Gastroesophageal sphincter (tissue), 4 donors: Measurements from ENCODE around the gene CCL13. TPM values are rescaled to one million over a fixed set of nuclear protein-coding genes. Genes with fewer than 3 reads are reported as not detected.

Experiments
- ATAC-seq: fragments of 150-250 bp; one replicate; pipeline ENCODE4 v1.9.1; 2016; ENCODE audit warnings: mild to moderate bottlenecking, moderate library complexity
- H3K27ac ChIP-seq, 4 donors: fragments of 200-600 bp; sonication (generic) in 3 of 4; 1 replicate in 3 of 4; 2 replicates in 1 of 4; pipeline ENCODE4 v1.5.1; 2016 to 2019
- H3K27me3 ChIP-seq: fragments of 200-600 bp; sonication (generic); one replicate; pipeline ENCODE4 v1.5.1; 2019
- H3K36me3 ChIP-seq, 2 donors: fragments of 200-600 bp; sonication (generic); one replicate each; pipeline ENCODE4 v1.5.1; 2019; ENCODE audit warnings: control low read depth in 1 of 2
- H3K4me1 ChIP-seq, 3 donors: fragments of 200-600 bp; sonication (generic); 1 replicate in 2 of 3; 2 replicates in 1 of 3; pipeline ENCODE4 v1.5.1; 2016 to 2019; ENCODE audit warnings: control low read depth in 2 of 3
- H3K4me3 ChIP-seq, 2 donors: fragments of 200-600 bp; sonication (generic); one replicate each; pipeline ENCODE4 v1.5.1; 2019; ENCODE audit warnings: mild to moderate bottlenecking in 1 of 2, moderate library complexity in 1 of 2
- H3K9me3 ChIP-seq, 3 donors: fragments of 200-600 bp; sonication (generic); one replicate each; pipeline ENCODE4 v1.5.1; 2017 to 2019; ENCODE audit warnings: control low read depth in 2 of 3
- CTCF ChIP-seq, 4 experiments: fragments of 200-600 bp in 2 of 4; fragments of 450-650 bp in 2 of 4; sonication (generic) in 1 of 4; IDR thresholded peaks; one replicate each; pipeline ENCODE4 v1.5.1; 2017 to 2019; ENCODE audit warnings: antibody characterized with exemption in 4 of 4, mild to moderate bottlenecking in 2 of 4, moderate library complexity in 2 of 4
- EP300 ChIP-seq: sonication (generic); formaldehyde crosslinking; IDR thresholded peaks from one replicate; pipeline ENCODE4 v1.6.1; 2017; ENCODE audit warnings: antibody characterized with exemption, mild to moderate bottlenecking
- POLR2A ChIP-seq, 2 donors: fragments of 450-650 bp; IDR thresholded peaks; one replicate each; pipeline ENCODE4 v1.6.1; 2017; ENCODE audit warnings: antibody characterized with exemption in 2 of 2, mild to moderate bottlenecking in 2 of 2, moderate library complexity in 1 of 2
- POLR2AphosphoS5 ChIP-seq: sonication (generic); formaldehyde crosslinking; IDR thresholded peaks from one replicate; pipeline ENCODE4 v1.6.1; 2017; ENCODE audit warnings: antibody characterized with exemption
- whole genome bisulfite sequencing, 2 donors: methylation state at CpG; one replicate each; pipeline ENCODE4 v1.1.5; 2018; ENCODE audit warnings: low coverage in 1 of 2; 5-methylcytosine and 5-hydroxymethylcytosine counted together
- total RNA-seq, 4 donors: library from RNA; depleted of rRNA; stranded (reverse); fragments of >200 nt; gene quantifications; one replicate each; pipeline ENCODE4 v1.1.0, GENCODE V29; 2016

CCL13 gene
- total RNA-seq, 4 donors from 2014 or later = 1.7 to 4.3 (median 2.3) TPM; not detected in 1

DNA sequence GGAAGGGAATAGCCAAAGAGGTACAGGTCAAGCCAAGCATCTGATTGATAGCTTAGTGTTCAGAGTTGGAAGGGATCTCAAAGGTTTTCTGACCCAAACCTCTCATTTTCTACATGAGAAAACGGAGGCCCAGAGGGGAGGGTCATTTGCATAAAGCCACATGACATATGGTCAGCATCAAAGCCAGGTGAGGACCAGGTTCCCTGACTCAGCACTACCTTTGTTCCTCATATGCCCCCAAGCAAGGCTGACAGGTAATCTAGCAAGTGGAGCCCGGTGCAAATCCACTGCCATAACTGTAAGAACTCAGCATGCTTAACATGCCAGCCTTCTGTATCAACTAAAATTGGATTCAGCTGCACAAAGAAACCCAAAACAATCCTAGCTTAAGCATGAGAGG is 35.0 kb downstream of the CCL13 start:
- no peak overlapping the region for H3K4me3 ChIP-seq
- no peaks in the 10 kb centered on the region for H3K36me3 ChIP-seq
- TF ChIP-seq POLR2AphosphoS5 = no peak
- no peak for TF ChIP-seq EP300
- no peak for TF ChIP-seq CTCF (IDR thresholded peaks at IDR 0.05)
- no peak for TF ChIP-seq POLR2A (IDR thresholded peaks at IDR 0.05)
- WGBS, 2 donors = 63% methylated on average over 1 of the region's 2 CpGs; no CpG with 5 or more reads in 1 of the 2 donors
- ATAC-seq = no peak
- H3K4me1 ChIP-seq = no peaks in the 10 kb centered on the region
- no peak overlapping the region for H3K27ac ChIP-seq
- H3K9me3 ChIP-seq = no peaks in the 10 kb centered on the region
- H3K27me3 ChIP-seq = peaks cover 9% of the 10 kb centered on the region

DNA sequence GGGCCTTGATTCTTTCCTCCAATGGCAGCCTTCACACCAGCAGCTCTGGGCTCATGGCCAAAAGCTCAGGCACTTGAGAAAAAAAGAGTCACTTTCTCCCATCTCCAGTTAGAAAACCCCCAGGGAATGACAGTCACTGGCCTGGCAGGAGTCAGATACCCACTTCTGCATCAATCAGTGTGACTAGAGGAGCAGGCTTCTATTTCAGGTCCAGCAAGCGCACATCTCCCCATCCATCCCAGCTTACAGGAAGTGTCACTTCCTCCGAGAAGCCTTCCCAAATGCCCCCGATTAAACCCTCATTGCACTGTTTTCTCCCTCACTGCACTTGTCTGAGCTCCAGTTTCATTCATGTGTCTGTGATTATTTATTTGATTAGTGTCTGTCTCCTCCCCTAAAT is 37.1 kb downstream of the CCL13 start:
- Histone ChIP-seq H3K9me3 (no peaks in the 10 kb centered on the region), H3K27ac (no peak overlapping the region), H3K4me1 (no peaks in the 10 kb centered on the region), H3K27me3 (peaks cover 5% of the 10 kb centered on the region), H3K4me3 (no peak overlapping the region), H3K36me3 (no peaks in the 10 kb centered on the region)
- ATAC-seq = no peak
- WGBS, 2 donors = 62 to 85% methylated on average over 3 of the region's 3 CpGs
- TF ChIP-seq EP300 (no peak), POLR2A (IDR thresholded peaks at IDR 0.05) (no peak), POLR2AphosphoS5 (no peak), CTCF (IDR thresholded peaks at IDR 0.05) (no peak)

DNA sequence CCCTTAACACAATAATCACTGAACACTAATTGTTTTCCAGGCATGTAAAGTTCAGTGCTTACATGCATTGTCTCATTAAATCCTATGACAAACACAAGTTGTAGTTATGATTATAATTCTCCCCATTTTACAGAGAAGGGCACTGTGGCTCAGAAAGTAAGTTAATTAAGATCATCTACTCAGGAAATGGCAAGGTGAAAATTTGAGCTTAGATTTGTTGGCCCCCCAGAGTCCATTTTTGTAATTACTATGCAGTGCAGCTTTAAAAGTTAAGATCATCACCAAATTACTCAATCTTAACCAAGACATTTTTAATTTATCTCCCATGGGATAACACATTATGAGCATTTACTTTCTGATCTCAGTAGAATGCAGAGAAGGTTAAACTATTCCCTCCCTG is 41.0 kb downstream of the CCL13 start:
- Histone ChIP-seq H3K4me1 (no peaks in the 10 kb centered on the region), H3K27me3 (peaks cover 12% of the 10 kb centered on the region), H3K9me3 (no peaks in the 10 kb centered on the region), H3K36me3 (no peaks in the 10 kb centered on the region), H3K4me3 (no peak overlapping the region), H3K27ac (no peak overlapping the region)
- no peak for ATAC-seq
- no peak for TF ChIP-seq CTCF (IDR thresholded peaks at IDR 0.05)
- TF ChIP-seq POLR2A (IDR thresholded peaks at IDR 0.05) = no peak
- TF ChIP-seq EP300 = no peak
- no peak for TF ChIP-seq POLR2AphosphoS5

- no peak for ATAC-seq
Observed at GRCh38 chr17:34398990-34399389, 42.7 kb downstream of the CCL13 start.

More at GRCh38 chr17:34398990-34399389, 42.7 kb downstream of the CCL13 start:
- H3K27me3 ChIP-seq = peaks cover 14% of the 10 kb centered on the region
- no peak overlapping the region for H3K4me3 ChIP-seq
- no peaks in the 10 kb centered on the region for H3K4me1 ChIP-seq
- H3K27ac ChIP-seq = no peak overlapping the region
- WGBS, 2 donors = 43% methylated on average over 2 of the region's 2 CpGs; no CpG with 5 or more reads in 1 of the 2 donors
- no peak for TF ChIP-seq EP300
- no peak for TF ChIP-seq POLR2AphosphoS5
- no peak for TF ChIP-seq CTCF (IDR thresholded peaks at IDR 0.05)
- TF ChIP-seq POLR2A (IDR thresholded peaks at IDR 0.05) = no peak
- H3K9me3 ChIP-seq = no peaks in the 10 kb centered on the region
- H3K36me3 ChIP-seq = no peaks in the 10 kb centered on the region
